ENCODE data around the gene ASAP2.

ASAP2 gene

DNA sequence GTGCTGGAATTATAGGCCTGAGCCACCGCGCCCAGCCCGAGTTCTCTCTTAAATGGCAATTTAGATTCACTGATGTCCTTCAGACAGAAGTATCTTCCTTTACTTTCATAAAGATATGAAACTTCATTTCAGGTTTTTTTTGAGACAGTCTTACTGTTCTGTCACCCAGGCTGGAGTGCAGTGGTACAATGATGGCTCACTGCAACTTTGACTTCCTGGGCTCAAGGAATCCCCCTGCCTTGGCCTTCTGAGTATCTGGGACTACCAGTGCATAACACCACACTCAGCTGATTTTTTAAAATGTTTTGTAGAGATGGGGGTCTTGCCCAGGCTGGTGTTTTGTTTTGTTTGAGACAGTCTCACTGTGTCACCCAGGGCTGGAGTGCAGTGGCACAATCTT lies 203.5 kb downstream of the ASAP2 start:
- DNase-seq = no peak

DNA sequence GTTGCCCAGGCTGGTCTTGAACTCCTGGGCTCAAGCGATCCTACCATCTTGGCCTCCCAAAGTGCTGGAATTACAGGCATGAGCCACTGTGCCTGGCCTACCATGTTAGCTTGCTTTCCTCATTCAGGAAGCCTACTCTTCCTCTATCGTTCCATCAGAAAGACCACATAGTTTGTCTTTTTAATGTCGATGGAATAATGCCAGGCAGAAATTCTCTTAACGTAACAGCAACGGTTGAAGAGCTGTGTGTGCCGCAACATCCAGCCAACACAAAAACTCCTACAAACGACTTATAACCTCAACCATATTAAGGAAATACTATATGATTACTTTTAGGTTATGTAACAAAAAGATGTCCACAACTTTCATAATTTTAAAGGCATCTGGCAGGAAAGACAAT lies 206.2 kb downstream of the ASAP2 start:
- DNase-seq = no peak

GRCh38 chr2:9415516-9416169 lies 209.0 kb downstream of the ASAP2 start:
- no peak for DNase-seq

GRCh38 chr2:9416267-9416961 lies 209.8 kb downstream of the ASAP2 start:
- no peak for DNase-seq

- no peak for DNase-seq
Measured at GRCh38 chr2:9416962-9417316, 210.3 kb downstream of the ASAP2 start.

GRCh38 chr2:9417725-9418124 lies 211.1 kb downstream of the ASAP2 start:
- DNase-seq = no peak

- no peak for DNase-seq
Measured at GRCh38 chr2:9418746-9419145, 212.1 kb downstream of the ASAP2 start.

GRCh38 chr2:9419541-9419940 lies 212.9 kb downstream of the ASAP2 start:
- DNase-seq = no peak

GRCh38 chr2:9420495-9420894 lies 213.9 kb downstream of the ASAP2 start:
- no peak for DNase-seq

DNA sequence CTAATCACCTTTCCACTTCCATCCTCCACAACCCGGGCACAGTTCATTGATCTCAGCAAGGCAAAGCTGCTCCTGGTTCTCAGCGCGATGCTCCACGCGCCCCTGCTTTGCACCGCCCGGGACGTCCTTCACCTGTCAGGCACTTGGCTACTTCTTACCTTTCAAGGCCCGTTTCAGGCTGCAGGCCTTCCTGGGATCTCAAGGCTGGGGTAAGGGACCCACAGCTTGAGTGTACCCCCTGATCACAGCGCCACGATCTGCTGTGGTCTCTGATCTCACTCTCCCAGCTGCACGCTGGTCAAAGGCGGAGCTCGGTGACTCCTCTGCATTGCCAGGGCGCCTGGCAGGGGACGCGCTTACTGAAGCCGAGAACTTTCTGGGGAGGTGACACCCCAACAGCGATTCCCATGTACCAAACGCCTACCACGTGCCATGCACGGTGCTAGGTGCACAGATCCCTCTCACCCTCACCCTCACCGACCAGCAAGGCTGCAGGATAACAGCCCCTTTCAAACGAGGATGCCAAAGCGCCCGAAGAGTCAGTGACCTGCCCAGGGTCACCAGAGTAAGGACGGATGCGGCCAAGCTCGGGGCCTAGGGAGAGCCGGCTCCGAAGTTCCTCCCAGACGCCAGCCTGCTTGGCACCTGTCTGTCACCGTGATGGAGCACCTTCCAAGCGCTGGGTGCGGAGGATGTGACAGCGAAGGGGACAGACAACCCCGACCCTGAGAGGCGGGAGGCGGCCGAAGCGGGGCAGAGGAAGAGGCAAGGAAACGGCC lies 215.9 kb downstream of the ASAP2 start:
- DNase-seq = no peak

DNA sequence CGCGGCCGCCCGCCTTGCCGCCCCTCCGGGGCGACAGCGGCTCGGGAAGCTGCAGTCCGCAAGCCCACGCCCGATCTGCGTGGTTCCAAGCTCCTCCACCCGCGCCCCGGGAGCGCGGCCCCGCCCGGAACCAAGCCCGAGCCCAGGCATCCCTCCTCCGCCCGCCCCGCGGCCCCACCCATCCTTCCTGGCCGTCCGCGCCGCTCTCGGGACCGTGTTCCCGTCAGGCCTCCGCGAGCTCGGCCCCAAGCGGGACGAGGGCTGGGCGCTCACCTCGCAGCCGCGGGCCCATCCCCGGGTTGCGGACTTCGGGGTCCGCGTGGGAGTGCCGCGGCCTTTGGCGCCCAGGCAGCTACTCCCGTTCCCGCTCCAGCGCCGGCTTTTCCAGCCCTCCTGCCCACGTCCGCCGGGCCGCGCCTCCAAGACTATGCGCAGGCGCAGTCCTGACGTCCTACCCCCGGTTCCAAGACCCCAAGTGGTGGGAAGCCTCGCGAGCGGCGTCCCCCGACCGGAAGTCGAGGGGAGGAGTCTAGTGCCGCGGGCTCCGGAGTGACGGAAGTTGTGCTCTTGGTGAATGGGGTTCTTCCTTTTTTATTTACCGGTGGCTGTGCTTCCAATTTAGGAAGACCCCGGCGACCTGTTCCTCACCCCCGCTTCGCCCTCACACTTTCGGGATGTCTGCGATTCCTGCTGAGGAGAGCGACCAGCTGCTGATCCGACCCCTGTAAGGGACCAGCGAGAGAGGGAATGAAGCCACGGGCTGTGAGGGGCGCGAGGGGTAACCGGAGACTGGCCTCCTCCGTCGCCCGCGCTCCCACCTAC lies 216.7 kb downstream of the ASAP2 start, which contains the start of the genes CPSF3 and ITGB1BP1:
CPSF3 (plus strand) TSS at position 555 of the 822 bp plus-strand sequence; CDS start at position 675, 120 bp downstream.
ITGB1BP1 (minus strand) TSS at position 429 of the 822 bp plus-strand sequence. CDS start 4,831 bp downstream, outside the sequence.
- peak; percentile 97 for DNase-seq

DNA sequence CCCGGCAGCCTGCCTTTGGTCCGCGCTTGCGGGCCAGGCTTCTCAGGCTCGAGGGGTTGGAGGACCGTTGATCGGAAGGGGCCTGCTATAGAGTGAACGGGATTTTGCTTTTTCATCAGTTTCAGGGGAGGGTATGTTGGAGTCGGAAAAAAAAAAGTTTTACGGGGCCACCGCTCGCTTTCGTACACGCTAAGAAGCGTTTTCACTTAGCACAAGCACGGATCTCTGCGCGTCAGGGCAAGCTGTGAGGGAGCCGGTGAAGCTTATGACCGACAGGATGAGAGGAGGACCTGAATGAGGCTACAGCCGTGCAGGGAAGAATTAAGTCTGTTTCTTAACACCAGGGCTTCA lies 217.3 kb downstream of the ASAP2 start:
- DNase-seq = no peak

DNA sequence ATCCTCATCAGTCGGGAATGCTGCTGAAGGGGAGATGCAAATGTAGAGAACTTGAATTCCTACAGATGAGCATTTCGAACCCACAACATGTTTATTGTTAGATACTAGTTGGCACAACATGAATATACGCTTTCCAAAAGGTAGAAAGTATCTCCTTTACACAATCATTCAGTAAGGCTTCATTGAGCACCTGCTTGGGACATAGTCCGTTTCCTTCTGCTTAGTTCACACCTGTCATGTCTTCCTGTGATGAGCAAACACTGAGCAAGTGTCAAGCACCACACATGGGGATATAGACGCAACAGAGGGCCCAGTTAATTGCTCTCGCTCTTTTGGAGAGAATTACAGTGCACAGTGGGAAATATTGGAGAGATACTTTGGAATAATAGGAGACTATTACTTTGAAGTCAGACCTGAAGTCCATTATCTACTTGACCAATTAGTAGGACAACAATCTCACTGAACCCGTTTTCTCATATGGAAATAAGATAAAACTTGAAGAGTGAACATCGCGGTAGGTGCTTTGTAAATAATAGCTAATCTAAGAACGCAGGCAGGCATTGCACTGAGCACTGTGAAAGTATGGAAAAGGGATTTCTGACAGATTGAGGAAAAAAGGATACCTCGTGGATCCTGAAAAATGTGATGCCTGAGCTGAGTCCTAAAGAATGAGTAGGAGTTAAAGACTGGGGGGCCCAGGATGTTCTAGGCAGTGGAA lies 218.0 kb downstream of the ASAP2 start:
- no peak for DNase-seq

- no peak for DNase-seq
Measured at GRCh38 chr2:9428965-9429577, 222.5 kb downstream of the ASAP2 start.

GRCh38 chr2:9430316-9431293 lies 224.0 kb downstream of the ASAP2 start:
- DNase-seq = no peak

- DNase-seq = no peak
Measured at GRCh38 chr2:9434489-9434888, 227.9 kb downstream of the ASAP2 start.

- DNase-seq = no peak
Measured at GRCh38 chr2:9439536-9439935, 232.9 kb downstream of the ASAP2 start.

DNA sequence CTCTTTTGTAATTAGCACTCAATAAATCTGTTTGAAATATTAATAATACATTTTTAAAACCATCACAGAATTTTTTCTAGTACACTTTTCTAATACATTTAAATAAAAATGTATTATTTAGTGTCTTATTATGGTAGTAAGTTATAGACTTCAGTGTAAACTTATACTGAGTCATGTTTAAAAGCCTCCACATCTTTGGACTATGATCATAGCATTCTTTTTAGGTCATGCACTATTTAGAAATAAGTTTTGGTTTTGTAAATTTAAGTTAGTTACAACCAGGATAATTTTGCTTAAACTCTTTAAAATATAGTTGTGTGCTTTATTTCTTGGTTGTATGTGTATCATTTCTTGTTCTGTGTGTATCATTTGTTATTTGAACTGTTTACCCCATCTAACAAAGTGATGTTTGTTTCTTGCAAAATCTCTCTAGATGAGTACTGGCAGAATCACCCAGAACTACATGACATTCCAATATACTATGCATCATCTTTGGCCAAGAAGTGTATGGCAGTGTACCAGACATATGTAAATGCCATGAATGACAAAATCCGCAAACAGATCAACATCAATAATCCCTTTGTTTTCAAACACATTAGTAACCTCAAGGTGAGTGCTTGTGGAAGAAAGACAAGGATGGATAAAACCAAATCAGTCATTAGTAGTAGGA lies 233.6 kb downstream of the ASAP2 start:
- DNase-seq = no peak

DNA sequence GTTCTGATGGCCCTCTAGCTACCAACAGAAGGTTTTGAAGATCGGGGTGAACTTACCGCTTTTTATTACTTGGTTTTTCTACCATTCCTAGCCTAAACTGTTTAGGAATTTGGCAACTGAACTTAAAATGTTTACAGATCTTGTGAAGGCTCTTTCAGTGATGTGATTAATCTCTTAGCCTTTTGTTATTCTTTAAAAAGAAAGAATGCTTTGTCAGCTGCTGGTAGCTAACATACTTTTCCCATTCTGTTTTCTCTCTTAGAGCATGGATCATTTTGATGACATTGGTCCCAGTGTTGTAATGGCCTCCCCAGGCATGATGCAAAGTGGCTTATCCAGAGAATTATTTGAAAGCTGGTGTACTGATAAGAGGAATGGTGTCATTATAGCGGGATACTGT lies 234.9 kb downstream of the ASAP2 start:
- no peak for DNase-seq

DNA sequence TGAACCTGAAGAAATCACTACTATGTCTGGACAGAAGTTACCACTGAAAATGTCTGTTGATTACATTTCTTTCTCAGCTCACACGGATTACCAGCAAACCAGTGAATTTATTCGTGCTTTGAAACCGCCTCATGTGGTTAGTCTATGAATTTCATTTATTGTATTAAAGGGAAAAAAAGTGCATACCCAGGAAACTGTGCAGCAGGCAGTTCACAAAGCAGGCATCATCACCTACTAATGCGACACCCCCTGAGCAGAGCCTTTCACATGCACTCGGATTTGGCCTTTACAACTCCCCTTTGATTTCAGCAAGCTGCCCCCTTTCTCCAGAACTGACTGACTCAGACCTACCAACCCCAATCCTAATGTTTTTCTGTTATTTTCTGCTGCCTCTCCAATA lies 236.9 kb downstream of the ASAP2 start:
- DNase-seq = no peak
